KBM-7 (cell line): ENCODE results near the gene ATCAY.
A peak's percentile ranks its signal among the peaks of the same experiment; 100 is the strongest.

ENCODE experiments used
- DNase-seq: peaks from one replicate; pipeline ENCODE4 v3.0.0-alpha.2; 2015
- in situ Hi-C: fragments of 300-500 bp; cut with MboI; formaldehyde crosslinking; loops from 2 replicates; pipeline ENCODE4 v1.14.3; 2020; ENCODE audit warnings: low sequenced_read_pairs, low pct_unique_long_range_greater_than_20kb, mixed read lengths

Gene ATCAY, protein sequence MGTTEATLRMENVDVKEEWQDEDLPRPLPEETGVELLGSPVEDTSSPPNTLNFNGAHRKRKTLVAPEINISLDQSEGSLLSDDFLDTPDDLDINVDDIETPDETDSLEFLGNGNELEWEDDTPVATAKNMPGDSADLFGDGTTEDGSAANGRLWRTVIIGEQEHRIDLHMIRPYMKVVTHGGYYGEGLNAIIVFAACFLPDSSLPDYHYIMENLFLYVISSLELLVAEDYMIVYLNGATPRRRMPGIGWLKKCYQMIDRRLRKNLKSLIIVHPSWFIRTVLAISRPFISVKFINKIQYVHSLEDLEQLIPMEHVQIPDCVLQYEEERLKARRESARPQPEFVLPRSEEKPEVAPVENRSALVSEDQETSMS

DNA sequence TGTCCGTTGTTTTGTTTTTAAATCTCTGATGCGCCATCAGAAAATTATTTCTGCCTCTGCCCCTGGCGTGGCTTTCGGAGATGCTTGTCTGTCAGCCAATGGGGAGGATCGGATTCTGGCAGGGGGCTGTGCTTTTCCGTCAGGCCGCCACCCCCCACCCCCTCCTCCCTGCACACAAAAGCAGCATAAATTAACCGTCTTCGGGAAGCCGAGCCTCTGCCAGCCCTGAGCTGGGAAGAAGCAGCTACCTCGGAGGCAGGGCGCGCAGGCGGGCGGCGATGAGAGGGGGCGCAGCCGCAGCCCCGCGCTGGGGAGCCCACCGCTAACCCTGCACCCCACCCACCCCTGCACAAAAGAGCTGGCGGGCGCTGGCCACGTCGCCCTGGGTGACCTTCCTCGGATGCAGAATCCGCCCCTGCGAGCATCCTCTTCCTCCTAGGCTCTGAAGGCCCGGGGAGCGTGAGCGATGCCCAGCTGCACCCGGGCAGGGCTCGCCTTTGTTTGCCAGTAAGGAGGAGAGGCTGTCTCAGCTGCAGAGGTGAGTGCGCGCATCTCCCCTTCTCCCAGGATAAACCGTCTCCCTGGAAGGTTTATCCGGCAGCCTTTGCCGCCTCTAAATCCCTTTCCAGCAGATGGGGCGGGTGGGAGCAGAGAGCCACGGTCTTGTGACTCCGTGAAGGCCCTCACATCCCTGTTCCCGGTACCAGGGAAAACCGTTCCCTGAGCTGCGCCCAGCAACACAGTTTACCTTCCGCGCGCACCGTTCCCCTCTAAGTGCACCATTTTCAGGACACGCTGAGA is at the start of gene ATCAY:
Gene ATCAY (plus strand): TSS at position 215 of the 801 bp plus-strand sequence. CDS start 5,083 bp downstream, outside the sequence.
- no peak for DNase-seq
- in situ Hi-C loops = no loop called here

DNA sequence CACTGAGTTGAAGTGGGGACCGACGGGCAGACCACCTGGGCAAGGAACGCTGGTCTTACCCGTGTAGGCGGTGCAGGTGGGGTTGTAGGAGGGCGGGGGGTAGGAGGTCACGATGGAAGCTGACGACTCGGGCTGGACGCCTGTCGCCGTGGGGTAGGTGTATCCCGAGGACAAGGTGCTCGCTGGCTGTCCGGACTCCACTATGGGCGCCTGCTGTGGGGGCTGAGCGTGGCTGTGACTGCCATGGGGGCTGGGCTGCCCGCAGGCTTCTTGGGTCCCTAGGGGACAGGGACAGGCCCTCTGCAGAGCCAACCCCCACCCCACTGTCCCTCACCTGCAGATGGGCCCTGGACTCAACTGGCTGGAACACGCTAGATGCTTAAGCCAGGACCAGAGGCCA is 48.9 kb upstream of the ATCAY start:
- in situ Hi-C loops = no loop called here
- DNase-seq = no peak

DNA sequence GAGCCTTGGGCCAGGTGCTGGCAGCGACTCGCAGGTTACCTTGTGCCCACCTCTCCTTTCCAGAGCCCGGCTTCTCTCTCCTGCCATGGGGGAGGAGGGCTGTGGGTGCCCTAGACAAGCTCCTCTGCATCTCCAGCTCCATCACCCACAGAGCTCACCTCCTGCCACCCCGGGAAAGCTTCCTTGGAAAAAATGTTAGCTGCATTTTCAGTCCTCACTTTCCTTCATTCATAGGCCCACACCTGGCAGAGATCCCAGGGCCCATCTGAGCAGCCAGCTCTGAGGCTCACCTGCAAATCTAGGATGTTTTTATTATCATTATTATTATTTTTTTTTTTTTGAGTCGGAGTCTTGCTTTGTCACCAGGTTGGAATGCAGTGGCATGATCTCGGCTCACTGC is 48.5 kb upstream of the ATCAY start:
- in situ Hi-C loops = no loop called here
- no peak for DNase-seq

DNA sequence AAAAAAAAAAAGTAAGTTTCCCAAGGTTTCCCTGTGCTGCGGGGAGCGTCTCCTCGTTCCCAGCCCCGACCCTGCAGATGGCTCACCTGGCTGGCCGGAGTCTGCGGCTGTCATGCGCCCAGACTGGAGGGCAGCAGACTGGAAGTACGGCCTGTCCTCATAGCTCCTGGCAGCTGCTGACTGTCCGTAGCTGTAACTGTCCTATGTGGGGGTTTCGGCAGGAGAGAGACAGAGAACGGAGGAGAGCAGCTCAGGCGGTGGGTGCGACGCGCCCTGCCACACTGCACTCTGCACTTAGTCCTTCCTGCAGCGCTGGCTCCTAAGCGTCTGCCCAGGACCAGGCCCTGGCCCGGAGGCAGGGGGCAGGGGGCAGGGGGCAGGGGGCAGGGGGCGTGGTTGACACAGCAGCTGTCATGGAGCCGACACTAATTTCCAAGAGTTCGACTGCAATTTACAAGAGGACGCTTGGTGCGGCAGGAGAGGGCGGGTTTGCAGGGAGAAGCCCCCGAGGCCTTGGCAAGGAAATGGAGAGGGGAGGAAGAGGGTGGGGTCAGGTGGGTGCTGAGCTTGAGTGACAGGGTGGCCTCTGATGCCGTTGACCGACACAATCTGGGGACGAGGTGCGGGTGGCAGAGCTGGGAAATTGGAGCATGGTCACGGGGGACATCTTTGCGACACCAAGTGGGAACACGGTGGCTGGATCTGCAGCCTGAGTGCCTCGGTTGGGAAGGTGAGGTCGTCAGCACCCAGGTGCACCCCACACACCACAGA is 46.7 kb upstream of the ATCAY start:
- in situ Hi-C loops = no loop called here
- no peak for DNase-seq

DNA sequence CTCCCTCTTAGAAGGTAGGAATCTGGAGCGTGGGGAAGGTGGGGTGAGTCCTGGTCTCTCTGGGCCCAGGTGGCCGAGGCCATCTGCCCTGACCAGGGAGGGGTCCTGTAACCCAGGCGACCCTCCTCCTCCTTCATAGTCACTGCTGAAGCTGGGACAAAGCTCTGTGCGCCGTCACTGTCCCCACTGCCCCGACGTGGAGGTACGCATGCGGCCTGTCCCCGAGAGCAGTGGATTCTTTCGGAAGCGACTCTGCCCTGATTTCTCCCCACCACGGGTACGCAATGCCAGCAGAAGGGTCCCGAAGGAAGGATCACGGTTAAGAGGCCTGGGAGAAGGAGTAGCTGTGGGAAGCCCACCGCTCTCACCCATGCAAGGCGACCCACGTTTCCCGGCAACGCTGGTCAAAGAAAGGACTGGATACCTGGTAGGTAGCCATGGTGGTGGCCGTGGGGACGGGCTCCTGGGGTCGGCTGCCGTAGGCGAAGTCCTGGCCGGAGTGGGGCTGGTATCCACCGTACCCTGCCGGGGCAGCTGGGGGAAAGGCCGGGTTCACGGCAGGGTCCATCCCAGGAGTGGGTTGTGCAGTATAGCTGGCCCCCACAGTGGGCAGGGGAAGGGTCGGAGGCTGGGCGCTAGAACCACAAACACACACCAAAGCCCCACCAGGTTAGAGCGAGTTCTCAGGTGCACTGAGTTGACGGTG is 46.0 kb upstream of the ATCAY start:
- in situ Hi-C loops = no loop called here
- DNase-seq = no peak

DNA sequence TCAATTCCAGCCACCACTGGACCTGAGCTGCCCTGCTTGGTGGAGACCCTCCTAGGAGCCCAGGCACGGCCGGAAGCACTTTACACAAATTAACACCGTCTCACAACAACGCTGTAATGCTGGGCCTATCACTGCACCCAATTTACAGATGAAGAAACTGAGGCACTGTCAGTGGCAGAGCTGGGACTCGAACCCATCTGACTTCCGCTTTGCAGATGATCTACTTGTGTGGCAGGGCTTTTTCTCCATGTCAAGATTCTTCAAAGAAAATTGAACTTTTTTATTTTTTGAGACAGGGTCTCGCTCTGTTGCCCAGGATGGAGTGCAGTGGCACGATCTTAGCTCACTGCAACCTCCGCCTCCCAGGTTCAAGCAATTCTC is 45.4 kb upstream of the ATCAY start:
- in situ Hi-C loops = no loop called here
- DNase-seq = no peak

DNA sequence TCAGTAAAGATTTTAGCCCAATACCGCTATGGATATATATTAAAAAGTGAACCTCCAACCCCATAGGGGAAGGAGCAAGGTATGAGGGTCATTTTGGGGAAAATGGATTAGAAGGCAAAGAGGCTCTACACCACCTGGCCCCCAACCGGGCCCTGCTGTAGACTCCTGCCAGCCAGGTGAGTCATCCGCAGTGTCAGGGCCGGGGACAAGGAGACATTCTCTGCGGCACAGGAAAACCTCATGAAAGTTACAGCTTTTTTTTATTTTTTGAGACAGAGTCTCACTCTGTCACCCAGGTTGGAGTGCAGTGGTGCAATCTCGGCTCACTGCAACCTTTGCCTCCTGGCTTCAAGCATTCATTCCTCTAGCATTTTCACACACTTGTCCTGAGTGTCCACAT is 43.6 kb upstream of the ATCAY start:
- DNase-seq = no peak
- in situ Hi-C loops = no loop called here

DNA sequence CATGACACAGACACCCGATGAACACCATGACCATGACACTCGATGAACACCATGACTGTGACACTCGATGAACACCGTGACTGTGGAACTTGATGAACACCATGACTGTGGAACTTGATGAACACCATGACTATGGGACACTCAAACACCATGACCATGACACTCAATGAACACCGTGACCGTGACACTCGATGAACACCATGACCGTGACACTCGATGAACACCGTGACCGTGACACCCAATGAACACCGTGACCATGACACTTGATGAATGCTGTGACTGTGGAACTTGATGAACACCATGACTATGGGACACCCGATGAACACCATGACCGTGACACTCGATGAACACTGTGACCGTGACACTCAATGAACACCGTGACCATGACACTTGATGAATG is 43.2 kb upstream of the ATCAY start:
- in situ Hi-C loops = no loop called here
- DNase-seq = no peak

DNA sequence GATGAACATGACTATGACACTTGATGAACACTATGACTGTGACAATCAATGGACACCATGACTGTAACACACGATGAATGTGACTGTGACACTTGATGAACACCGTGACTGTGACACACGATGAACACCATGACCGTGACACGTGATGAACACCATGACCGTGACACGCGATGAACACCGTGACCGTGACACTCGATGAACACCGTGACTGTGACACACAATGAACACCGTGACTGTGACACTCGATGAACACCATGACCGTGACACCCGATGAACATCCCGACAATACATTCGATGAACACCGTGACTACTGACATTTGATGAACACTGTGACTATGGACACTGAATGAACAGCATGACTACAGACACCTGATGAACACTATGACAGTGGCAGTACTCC is 42.6 kb upstream of the ATCAY start:
- in situ Hi-C loops = no loop called here
- DNase-seq = no peak

DNA sequence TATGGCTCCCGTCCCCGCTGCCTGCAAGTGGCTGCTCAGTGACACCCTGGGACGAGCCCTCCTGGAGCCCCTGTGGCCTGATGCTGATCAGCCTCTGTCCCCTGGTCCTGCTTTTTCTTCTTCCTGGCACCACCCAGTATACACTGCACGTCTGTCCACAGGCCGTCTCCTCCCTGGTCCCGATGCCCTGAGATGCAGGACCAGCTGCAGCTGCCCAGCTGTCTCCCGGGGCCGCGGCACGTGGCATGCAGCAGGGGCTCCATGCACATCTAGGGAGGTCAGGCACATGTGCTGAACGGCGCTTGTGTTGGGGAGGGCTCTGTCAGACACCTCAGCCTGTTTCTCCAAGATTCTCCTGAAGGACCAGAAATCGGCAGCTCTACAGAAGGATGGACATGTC is 41.8 kb upstream of the ATCAY start:
- in situ Hi-C loops = no loop called here
- DNase-seq = no peak

DNA sequence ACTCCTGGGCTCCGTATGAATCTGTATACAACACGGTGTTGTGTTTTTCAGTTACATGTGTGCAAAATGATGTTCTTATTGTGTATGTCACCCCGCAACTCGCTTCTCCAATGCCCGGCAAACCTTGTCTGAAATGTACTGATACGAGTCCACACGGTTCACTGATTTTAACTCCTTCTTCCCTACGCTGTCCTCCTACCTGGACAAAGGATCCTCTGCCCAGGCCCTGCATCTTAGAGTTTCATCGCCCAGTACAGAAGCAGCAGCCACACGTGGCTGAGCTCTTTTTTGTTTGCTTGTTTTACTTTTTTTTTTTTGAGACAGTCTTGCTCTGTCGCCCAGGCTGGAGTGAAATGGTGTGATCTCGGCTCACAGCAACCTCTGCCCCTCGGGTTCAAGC is 40.5 kb upstream of the ATCAY start:
- in situ Hi-C loops = no loop called here
- no peak for DNase-seq

DNA sequence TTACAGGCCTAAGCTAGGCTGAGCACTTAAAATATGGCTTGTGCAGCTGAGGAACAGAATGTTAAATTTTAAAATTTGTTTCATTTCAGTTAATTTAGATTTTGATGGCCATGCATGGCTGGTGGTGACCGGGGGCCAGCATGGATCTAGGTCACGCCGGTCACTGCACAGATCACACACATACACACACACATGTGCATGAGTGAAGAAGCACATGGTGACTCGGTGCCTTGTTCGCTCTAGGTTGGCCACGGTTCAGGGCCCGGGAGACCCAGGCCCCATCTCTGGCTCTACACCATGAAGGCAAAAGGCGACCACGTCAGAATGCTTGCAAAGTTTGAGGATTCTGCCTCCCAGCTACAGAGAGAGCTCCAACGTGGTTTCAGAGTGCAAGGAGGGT is 39.7 kb upstream of the ATCAY start:
- in situ Hi-C loops = no loop called here
- no peak for DNase-seq

DNA sequence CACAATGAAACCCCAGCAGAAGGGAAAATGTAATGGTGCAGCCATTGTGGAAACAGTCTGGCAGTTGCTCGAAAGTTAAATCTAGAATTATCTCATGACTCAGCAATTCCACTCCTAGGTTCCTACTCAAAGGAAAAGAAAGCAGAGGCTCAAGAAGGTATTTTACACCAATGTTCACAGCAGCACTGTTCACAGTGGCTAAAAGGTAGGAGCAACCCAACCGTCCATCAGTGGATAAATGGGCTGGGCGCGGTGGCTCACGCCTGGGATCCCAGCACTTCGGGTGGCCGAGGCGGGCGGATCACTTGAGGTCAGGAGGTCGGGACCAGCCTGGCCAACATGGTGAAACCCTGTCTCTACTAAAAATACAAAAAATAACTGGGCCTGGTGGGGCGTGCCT is 37.5 kb upstream of the ATCAY start:
- in situ Hi-C loops = no loop called here
- no peak for DNase-seq

DNA sequence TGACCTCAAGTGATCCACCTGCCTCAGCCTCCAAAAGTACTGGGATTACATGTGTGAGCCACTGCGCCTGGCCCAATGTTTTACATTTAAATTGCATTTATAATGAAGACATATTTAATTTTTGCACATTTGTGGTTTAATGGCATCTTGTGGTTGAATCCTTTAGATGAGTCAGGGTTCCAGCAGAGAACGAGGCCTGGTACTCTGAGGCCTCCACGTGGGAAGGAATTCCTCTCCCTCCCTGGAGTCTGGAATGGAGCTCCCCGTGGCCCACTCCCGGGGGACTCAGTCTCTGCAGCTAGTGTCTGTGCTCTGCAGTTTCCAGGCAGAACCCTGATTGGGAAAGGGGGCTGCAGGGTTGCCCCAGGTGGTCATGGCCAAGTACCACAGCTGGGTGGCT is 35.9 kb upstream of the ATCAY start:
- DNase-seq = no peak
- in situ Hi-C loops = no loop called here

DNA sequence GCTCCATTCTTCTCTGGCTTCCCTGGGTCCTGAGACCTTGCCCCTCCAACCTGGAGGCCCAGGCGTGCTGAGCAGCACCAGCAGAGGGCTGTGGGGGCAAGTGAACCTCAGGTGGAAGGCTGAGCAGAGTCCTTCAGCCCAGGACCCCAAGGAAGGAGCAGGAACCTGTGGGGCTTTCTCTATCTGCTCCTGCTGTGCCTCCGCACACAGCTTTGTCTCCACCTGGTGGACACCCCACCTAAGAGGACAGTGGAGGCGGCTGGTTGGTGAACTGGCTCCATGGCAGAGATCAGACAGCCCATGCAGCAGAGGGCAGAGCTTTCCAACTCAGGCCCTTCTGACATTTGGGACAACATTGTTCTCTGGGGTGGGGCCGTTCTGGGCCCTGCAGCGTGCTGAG is 31.4 kb upstream of the ATCAY start:
- in situ Hi-C loops = no loop called here
- peak; percentile 82 for DNase-seq

DNA sequence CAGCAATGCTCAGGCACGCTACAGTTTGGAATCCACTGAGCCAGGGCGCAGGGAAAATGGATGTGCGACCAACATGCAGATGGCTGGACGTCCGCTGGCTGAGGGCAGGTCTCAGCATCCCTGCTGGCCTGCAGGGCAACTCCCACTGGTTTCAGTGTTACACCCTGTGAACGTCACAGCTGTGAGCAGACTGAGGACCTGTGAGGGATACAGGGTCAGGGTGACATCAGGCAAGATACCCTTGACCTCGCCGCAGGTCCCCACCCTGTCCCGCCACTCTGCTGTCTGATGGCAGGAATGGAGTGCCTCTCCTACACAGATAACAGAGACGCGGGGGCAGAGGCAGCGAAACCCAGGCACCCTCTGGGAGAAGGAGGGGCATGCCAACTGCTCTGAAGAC is 30.7 kb upstream of the ATCAY start:
- in situ Hi-C loops = loop anchor here (25.0 kb wide), 1 partner anchor 363 kb away; no protein-coding TSS in a partner anchor
- DNase-seq = no peak

DNA sequence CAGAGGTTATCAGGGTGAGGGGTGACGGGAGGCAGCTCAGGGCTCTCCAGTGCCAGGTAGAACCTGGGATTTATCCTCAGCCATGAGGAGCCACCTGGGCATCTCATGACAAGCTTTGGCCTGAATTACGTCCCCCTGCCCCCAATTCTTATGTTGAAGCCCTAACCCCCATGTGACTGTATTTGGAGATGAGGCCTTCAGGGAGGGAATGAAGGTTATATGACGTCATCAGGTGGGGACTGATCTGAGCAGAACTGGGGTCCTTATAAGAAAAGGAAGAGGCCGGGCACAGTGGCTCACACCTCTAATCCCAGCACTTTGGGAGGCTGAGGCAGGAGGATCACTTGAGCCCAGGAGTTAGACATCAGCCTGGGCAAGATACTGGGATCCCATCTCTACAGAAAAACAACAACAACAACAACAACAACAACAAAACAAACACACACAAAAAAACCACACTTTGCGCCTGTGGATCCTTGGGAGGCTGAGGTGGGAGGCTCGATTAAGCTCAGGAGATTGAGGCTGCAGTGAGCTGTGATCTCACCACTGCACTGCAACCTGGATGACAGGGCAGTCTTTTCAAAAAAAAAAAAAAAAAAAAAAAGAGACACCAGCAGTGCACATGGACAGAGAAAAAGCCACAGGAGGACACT is 30.0 kb upstream of the ATCAY start:
- in situ Hi-C loops = loop anchor here (25.0 kb wide), 1 partner anchor 362 kb away; no protein-coding TSS in a partner anchor
- no peak for DNase-seq

DNA sequence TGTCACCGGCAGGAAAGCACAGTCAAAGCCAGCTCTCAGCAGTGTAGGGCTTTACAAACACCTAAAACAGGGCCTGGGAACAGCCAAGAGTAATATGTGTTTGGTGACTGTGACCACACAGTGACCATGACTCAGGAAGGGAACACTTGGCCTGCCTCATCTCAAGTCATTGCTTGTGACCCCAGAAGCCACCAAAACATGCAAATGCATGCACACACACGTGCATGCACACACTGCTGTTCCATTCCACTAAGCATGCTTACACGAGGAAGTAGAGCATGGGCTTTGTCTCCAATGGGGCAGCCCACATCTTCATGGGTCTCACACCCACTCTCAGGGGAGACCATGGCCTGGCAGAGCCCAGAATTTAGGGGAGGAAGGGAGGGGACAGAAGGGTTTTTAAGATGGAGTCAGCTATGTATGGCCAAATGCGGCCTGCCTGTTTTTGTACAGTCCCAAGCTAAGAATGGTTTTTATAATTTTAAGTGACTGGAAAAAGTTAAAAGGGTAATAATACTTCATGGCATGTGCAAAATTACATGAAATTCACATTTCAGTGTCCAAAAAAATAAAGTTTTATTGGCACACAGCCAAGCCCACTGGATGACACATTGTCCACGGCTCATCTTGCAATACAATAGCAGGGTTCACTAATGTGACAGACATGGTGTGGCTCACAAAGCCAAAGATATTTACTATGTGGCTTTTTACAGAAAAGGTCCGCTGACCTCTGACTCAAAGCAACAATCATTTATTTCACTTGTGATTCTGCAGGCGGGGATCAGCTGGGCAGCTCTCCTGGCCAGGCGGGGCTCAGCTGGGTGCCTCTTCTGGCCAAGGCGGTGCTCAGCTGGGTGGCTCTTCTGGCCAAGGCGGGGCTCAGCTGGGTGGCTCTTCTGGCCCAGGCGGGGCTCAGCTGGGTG is 29.0 kb upstream of the ATCAY start:
- DNase-seq = no peak
- in situ Hi-C loops = loop anchor here (25.0 kb wide), 1 partner anchor 361 kb away; no protein-coding TSS in a partner anchor
